GM12874 (cell line): ENCODE data around the gene TXNL4B.

Source experiments
- TF ChIP-seq, protein P1 (sequence below): IDR thresholded peaks from 2 replicates; pipeline ENCODE4 v1.5.1; 2011; ENCODE audit warnings: low read depth, mild to moderate bottlenecking, control low read depth, low read length, moderate library complexity; ENCODE audit not compliant: insufficient read depth

The TXNL4B gene

DNA sequence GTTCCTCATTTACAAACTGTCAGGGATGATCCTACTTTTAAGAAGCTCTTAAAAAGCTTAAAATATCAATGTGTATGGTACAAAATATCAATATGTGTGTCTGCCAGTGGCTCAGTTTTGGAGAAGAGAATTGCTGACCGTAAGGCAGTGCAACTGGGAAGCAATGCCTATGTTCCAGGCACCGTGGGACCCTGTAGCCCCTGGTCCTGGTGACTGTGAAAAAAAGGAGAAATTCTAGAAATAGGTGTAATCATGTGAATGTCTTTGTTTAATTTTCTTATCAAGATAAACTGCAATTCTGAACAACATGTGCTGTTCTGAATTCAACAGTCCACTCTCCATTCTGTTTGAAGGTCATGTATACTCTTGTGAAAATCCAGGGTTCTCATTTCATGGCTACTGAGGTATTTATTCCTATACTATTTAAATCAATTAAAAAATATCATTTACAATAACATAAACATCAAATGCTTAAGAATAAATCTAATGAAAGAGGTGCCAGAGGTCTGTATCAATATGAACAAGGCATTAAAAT, 48.5 kb downstream of the TXNL4B start:
- TF ChIP-seq, protein P1, sequence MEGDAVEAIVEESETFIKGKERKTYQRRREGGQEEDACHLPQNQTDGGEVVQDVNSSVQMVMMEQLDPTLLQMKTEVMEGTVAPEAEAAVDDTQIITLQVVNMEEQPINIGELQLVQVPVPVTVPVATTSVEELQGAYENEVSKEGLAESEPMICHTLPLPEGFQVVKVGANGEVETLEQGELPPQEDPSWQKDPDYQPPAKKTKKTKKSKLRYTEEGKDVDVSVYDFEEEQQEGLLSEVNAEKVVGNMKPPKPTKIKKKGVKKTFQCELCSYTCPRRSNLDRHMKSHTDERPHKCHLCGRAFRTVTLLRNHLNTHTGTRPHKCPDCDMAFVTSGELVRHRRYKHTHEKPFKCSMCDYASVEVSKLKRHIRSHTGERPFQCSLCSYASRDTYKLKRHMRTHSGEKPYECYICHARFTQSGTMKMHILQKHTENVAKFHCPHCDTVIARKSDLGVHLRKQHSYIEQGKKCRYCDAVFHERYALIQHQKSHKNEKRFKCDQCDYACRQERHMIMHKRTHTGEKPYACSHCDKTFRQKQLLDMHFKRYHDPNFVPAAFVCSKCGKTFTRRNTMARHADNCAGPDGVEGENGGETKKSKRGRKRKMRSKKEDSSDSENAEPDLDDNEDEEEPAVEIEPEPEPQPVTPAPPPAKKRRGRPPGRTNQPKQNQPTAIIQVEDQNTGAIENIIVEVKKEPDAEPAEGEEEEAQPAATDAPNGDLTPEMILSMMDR, result no peak

DNA sequence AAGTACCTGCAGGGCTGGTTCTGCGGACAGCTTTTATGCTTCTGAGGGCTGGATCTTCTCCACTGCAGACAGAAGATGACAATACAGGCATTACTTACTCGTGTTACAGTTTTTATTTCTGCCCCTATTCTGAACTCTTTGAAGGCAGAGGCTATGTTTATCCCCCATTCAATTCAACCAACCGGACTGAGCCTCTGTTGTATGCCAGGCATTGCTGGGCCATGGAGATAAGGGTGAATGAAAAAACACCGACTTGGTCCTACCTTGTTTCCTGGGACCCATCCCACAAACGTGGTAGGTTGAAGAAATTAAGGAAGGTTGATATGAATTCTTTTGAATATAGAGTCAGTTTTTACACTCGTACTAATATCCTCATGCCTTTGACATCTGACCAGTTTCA, 49.1 kb downstream of the TXNL4B start:
- TF ChIP-seq, protein P1, result no peak

DNA sequence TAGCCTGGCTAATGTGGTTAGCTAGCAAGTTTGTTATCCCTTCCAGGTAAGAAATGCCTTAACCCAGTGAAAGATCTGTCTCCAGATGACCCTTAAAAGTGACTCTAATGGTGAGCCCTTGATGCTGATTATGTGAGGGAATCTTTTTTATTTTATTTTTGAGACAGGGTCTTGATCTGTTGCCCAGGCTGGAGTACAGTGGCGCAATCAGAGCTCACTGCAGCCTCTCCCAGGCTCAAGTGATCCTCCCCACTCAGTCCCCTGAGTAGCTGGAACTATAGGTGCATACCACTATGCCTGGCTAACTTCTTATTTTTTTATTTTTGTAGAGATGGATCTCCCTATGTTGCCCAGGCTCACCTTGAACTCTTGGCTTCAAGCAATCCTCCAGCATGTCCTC, 49.9 kb downstream of the TXNL4B start:
- TF ChIP-seq, protein P1, result no peak

DNA sequence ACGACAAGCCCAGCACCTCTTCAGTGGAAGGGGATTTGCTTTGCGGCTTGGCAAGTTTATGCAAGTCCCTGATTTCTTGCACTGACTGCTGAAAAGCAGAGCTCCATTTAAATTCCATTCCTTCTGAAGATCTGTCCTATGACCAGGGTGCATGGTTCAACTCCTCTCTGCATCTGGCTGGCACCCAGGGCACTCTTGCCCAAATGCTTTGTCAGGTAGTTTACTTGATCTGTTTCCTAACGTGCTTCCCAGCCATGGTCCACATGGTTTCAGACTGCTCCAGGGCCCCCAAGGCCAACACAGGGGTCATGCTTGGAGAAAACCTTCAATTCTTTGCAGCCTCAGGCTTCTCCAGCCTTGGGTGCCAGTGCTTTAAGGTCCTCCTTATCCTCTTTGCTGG, 50.4 kb downstream of the TXNL4B start:
- TF ChIP-seq, protein P1, result no peak

DNA sequence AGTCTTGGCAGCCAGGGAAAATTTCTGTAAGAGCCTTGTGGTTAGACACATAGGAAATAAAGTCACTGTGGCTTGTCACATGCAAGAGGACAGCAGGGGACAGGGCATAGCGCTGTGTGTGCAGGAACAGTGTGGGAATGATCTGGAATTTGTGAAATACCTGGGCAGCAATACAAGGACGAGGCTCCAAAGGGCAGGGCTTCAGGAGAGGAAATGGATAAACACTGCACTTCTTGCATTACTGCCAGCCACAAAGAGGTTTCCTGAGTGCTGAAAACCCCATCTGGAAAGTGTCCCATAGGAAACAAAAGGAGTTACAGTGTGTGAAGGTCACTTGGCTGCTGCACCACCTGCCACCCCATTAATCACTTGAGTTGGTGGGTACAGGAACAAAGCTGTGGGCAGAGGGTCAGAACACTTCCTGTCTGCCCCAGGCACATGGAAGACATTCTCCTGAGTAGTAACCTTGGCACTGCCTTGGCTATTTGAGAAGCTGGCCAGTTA, 51.2 kb downstream of the TXNL4B start:
- TF ChIP-seq, protein P1, result no peak

DNA sequence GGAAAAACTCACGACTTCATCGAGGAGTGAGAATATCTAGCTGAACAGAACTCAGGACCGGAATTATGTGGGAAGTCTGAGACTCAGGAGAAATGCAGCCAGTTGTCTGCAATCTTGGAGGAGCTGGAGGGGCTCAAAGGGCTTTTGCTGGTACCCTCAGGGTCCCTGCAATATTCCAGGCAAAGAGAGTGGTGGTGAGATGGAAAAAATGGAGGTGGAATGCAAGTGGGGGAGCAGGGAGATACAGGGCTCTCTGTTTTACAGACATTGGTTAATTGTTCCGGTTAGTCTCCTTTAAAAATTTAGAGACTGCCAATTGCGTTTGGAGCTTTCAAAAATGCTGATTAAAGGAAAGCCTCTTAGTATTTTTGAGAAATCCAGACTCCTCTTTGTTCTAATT, 57.3 kb downstream of the TXNL4B start:
- TF ChIP-seq, protein P1, result no peak
